Fibroblast of the aortic adventitia (primary cell): ENCODE data around the gene NXN. TPM values are rescaled to one million over a fixed set of nuclear protein-coding genes. Genes with fewer than 3 reads are reported as not detected.
A peak's percentile ranks its signal among the peaks of the same experiment; 100 is the strongest.

Source experiments
- DNase-seq: peaks from one replicate; pipeline ENCODE4 v3.0.0-alpha.2; 2010; ENCODE audit warnings: low read depth
- H3K4me3 ChIP-seq: 2 replicates; pipeline ENCODE4 v1.5.1; 2011; ENCODE audit warnings: low read depth, mild to moderate bottlenecking, control low read depth, low read length, moderate library complexity
- total RNA-seq: library from RNA; depleted of rRNA; stranded (reverse); fragments of >200 nt; gene quantifications from 2 replicates; pipeline ENCODE4 v1.2.3, GENCODE V29; 2012; ENCODE audit warnings: low replicate concordance
- TF ChIP-seq, protein P1 (sequence below): IDR thresholded peaks from 2 replicates; pipeline ENCODE4 v1.5.1; 2011; ENCODE audit warnings: mild to moderate bottlenecking, low read length, control low read depth, inconsistent platforms; ENCODE audit not compliant: insufficient read depth

The NXN gene
- total RNA-seq, 1 donor, result 18.1 TPM

DNA sequence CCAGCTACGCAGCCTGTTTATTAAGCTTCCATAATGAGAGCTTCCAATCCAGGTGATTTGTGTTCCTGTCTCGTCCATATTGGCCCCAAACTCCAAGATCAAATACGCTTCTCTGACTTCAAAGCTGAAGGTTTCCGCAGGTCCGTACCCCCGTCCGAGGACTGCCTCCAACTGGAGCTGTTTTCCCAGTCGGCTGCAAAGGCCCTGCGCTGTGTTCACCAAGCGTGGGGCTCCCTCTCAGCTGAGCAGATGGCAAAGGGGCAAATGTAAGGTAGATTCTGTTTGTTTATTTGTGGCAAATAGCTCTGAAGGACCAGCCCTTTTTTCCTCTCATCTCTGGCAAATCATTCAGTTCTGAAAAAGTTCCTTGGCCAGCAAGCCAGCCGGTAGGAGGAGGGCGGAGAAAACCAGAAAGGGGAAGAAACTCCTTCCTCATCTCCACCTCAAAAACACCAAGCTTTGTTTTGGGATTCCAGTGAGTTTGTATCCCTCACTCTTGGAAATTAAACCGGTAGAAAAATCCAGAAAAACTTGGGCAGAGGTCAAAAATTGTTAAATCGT is 35.2 kb downstream of the NXN start:
- TF ChIP-seq, protein P1, sequence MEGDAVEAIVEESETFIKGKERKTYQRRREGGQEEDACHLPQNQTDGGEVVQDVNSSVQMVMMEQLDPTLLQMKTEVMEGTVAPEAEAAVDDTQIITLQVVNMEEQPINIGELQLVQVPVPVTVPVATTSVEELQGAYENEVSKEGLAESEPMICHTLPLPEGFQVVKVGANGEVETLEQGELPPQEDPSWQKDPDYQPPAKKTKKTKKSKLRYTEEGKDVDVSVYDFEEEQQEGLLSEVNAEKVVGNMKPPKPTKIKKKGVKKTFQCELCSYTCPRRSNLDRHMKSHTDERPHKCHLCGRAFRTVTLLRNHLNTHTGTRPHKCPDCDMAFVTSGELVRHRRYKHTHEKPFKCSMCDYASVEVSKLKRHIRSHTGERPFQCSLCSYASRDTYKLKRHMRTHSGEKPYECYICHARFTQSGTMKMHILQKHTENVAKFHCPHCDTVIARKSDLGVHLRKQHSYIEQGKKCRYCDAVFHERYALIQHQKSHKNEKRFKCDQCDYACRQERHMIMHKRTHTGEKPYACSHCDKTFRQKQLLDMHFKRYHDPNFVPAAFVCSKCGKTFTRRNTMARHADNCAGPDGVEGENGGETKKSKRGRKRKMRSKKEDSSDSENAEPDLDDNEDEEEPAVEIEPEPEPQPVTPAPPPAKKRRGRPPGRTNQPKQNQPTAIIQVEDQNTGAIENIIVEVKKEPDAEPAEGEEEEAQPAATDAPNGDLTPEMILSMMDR, result no peak
- DNase-seq, result no peak
- no peak overlapping the region for H3K4me3 ChIP-seq

GRCh38 chr17:935485-935884 is 44.1 kb downstream of the NXN start:
- no peak overlapping the region for H3K4me3 ChIP-seq
- no peak for DNase-seq
- TF ChIP-seq, protein P1, result no peak

- TF ChIP-seq, protein P1, result no peak
- peak; percentile 99 for DNase-seq
- H3K4me3 ChIP-seq, result no peak overlapping the region
These were observed 46.1 kb downstream of the NXN start for GRCh38 chr17:933312-934073.

DNA sequence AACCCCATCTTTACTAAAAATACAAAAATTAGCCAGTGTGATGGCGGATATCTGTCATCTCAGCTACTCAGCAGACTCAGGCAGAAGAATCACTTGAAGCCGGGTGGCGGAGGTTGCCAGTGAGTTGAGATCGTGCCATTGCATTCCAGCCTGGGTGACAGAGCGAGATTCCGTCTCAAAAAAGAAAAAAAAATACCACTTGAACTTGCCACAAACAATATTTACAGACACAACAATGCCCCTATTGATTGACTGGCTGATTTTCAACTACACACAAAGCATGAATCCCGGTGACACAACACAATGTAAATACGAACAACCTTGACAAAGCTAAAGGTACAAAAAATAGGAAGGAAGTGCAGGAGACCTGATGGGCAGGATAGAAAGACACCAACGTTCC is 49.3 kb downstream of the NXN start:
- H3K4me3 ChIP-seq, result no peak overlapping the region
- DNase-seq, result no peak
- TF ChIP-seq, protein P1, result no peak

GRCh38 chr17:929586-929985 is 50.0 kb downstream of the NXN start:
- H3K4me3 ChIP-seq, result no peak overlapping the region
- no peak for DNase-seq
- TF ChIP-seq, protein P1, result no peak

GRCh38 chr17:927611-928461 is 51.7 kb downstream of the NXN start:
- DNase-seq, result peak; percentile 98
- H3K4me3 ChIP-seq, result no peak overlapping the region
- TF ChIP-seq, protein P1, result no peak
